T-cell (primary cell): ENCODE data around the gene INPP5D. TPM values are rescaled to one million over a fixed set of nuclear protein-coding genes. Genes with fewer than 3 reads are reported as not detected.

Experiments used
- ATAC-seq, 4 experiments: fragments of 200-7000 bp in 3 of 4; fragments of 150-1000 bp in 1 of 4; cut with Tn5 transposase; replicated peaks in 1 of 4; 1 replicate in 3 of 4; 2 replicates in 1 of 4; pipeline ENCODE4 v1.10.0; 2021; ENCODE audit warnings: moderate library complexity in 3 of 4, mild to moderate bottlenecking in 2 of 4, moderate number of reproducible peaks in 1 of 4
- CTCF ChIA-PET, 2 donors: fragments of 300-600 bp; sonication (Branson Sonifier 250); formaldehyde crosslinking; loops; one replicate each; lab custom pipeline; 2022; ENCODE audit warnings: antibody characterized with exemption in 2 of 2; lab: Charles Lee
- POLR2A ChIA-PET, 2 donors: fragments of 300-600 bp; sonication (Branson Sonifier 250); formaldehyde crosslinking; loops; one replicate each; lab custom pipeline; 2022; ENCODE audit warnings: antibody characterized with exemption in 2 of 2; lab: Charles Lee
- DNase-seq, 35 experiments: peaks; one replicate each; pipeline versions ENCODE4 v3.0.0 to v3.0.0-alpha.2; 2013 to 2023
- H3K27ac ChIP-seq: one replicate; pipeline ENCODE4 v1.5.1; 2013; ENCODE audit warnings: low read length
- H3K27me3 ChIP-seq, 2 experiments: replicated peaks in 1 of 2; 1 replicate in 1 of 2; 2 replicates in 1 of 2; pipeline versions ENCODE4 v1.6.1 to v1.7.0; 2013; ENCODE audit warnings: low read length in 1 of 2, mixed read lengths in 1 of 2; ENCODE audit not compliant: control insufficient read depth in 2 of 2, insufficient read depth in 2 of 2; ENCODE audit errors: extremely low read depth in 1 of 2
- H3K36me3 ChIP-seq, 2 donors: 1 replicate in 1 of 2; 2 replicates in 1 of 2; pipeline versions ENCODE4 v1.6.1 to v1.7.0; 2013; ENCODE audit warnings: low read length in 1 of 2; ENCODE audit not compliant: control insufficient read depth in 2 of 2, insufficient read depth in 1 of 2; ENCODE audit errors: extremely low read depth in 1 of 2
- H3K4me1 ChIP-seq, 2 experiments: 1 replicate in 1 of 2; 2 replicates in 1 of 2; pipeline versions ENCODE4 v1.6.1 to v1.7.0; 2013; ENCODE audit warnings: low read length in 2 of 2, mixed read lengths in 1 of 2; ENCODE audit not compliant: insufficient read depth in 2 of 2, control insufficient read depth in 1 of 2; ENCODE audit errors: extremely low read depth in 1 of 2
- H3K4me3 ChIP-seq, 2 donors: 1 replicate in 1 of 2; 2 replicates in 1 of 2; pipeline versions ENCODE4 v1.5.1 to v1.7.0; 2013; ENCODE audit warnings: mild to moderate bottlenecking in 2 of 2, low read length in 1 of 2, moderate library complexity in 1 of 2; ENCODE audit not compliant: control insufficient read depth in 1 of 2; ENCODE audit errors: extremely low read depth in 1 of 2
- H3K9me3 ChIP-seq: 2 replicates; pipeline ENCODE4 v1.7.0; 2013
- H3K27ac Mint-ChIP-seq, 2 donors: one replicate each; pipeline ENCODE4 v1.8.0; 2020 to 2021; ENCODE audit warnings: mild to moderate bottlenecking in 2 of 2, mixed read lengths in 2 of 2
- H3K27me3 Mint-ChIP-seq, 2 donors: one replicate each; pipeline ENCODE4 v1.8.0; 2021 to 2022; ENCODE audit warnings: mixed read lengths in 2 of 2
- H3K36me3 Mint-ChIP-seq: one replicate; pipeline ENCODE4 v1.8.0; 2021; ENCODE audit warnings: mixed read lengths
- H3K4me1 Mint-ChIP-seq, 3 donors: one replicate each; pipeline ENCODE4 v1.8.0; 2020 to 2022; ENCODE audit warnings: mixed read lengths in 3 of 3, mild to moderate bottlenecking in 1 of 3
- H3K4me3 Mint-ChIP-seq, 3 donors: one replicate each; pipeline ENCODE4 v1.8.0; 2020 to 2022; ENCODE audit warnings: mild to moderate bottlenecking in 3 of 3, mixed read lengths in 3 of 3, moderate library complexity in 3 of 3
- H3K9me3 Mint-ChIP-seq, 3 donors: one replicate each; pipeline ENCODE4 v1.8.0; 2020 to 2022; ENCODE audit warnings: mixed read lengths in 3 of 3
- WGBS: methylation state at CpG from one replicate; pipeline ENCODE4 v1.1.5; 2013; ENCODE audit warnings: missing lambda C conversion rate; ENCODE audit not compliant: insufficient coverage; 5-methylcytosine and 5-hydroxymethylcytosine counted together
- total RNA-seq, 35 experiments: library from RNA in 6 of 35; stranded (reverse) in 6 of 35; fragments of 120-200 nt in 1 of 35; gene quantifications; one replicate each; pipeline versions ENCODE4 v1.2.1 to v1.2.4 and lab custom pipeline; 2013 to 2026

INPP5D gene
- total RNA-seq, 5 donors from 2014 or later (not counting 1 experiment from before 2014, with no cell fraction given): 108 to 216 (median 135) TPM

- Histone ChIP-seq H3K27me3 (no peaks in the 10 kb centered on the region), H3K27ac (no peak overlapping the region), H3K4me3 (no peak overlapping the region), H3K9me3 (no peaks in the 10 kb centered on the region), H3K4me1 (no peaks in the 10 kb centered on the region), H3K36me3 (no peaks in the 10 kb centered on the region)
- H3K27me3 Mint-ChIP-seq: no peaks in the 10 kb centered on the region
- WGBS: 100% methylated on average over 3 of the region's 6 CpGs
- DNase-seq (no peak), ATAC-seq (no peak)
- CTCF ChIA-PET: no interaction called here
- no peak overlapping the region for H3K4me3 Mint-ChIP-seq
- H3K9me3 Mint-ChIP-seq: no peaks in the 10 kb centered on the region
- H3K4me1 Mint-ChIP-seq: no peaks in the 10 kb centered on the region
- no peak overlapping the region for H3K27ac Mint-ChIP-seq
- POLR2A ChIA-PET: no interaction called here
- H3K36me3 Mint-ChIP-seq: no peaks in the 10 kb centered on the region
Measured at GRCh38 chr2:233218836-233219235, 158.7 kb downstream of the INPP5D start.

- Histone ChIP-seq H3K9me3 (no peaks in the 10 kb centered on the region), H3K4me1 (no peaks in the 10 kb centered on the region), H3K27me3 (no peaks in the 10 kb centered on the region), H3K4me3 (no peak overlapping the region), H3K36me3 (no peaks in the 10 kb centered on the region), H3K27ac (no peak overlapping the region)
- H3K27me3 Mint-ChIP-seq: no peaks in the 10 kb centered on the region
- POLR2A ChIA-PET: interaction anchor here in 1 of 2 donors (0.7 kb wide), 1 partner anchor 29 kb away, joined by 6 read pairs; no protein-coding TSS in a partner anchor
- CTCF ChIA-PET: interaction anchor here in 1 of 2 donors (0.7 kb wide), 1 partner anchor 370 kb away, joined by 3 read pairs; no protein-coding TSS in a partner anchor
- no peak overlapping the region for H3K4me3 Mint-ChIP-seq
- no peaks in the 10 kb centered on the region for H3K4me1 Mint-ChIP-seq
- WGBS: no CpG with 5 or more reads among the region's 1 CpG
- no peak for ATAC-seq
- H3K27ac Mint-ChIP-seq: no peak overlapping the region
- H3K36me3 Mint-ChIP-seq: no peaks in the 10 kb centered on the region
- no peaks in the 10 kb centered on the region for H3K9me3 Mint-ChIP-seq
- no peak for DNase-seq
Measured at GRCh38 chr2:233219848-233220247, 159.7 kb downstream of the INPP5D start.

- ChIA-PET CTCF (no interaction called here), POLR2A (no interaction called here)
- Histone ChIP-seq H3K27me3 (no peaks in the 10 kb centered on the region), H3K36me3 (no peaks in the 10 kb centered on the region), H3K4me1 (no peaks in the 10 kb centered on the region), H3K9me3 (no peaks in the 10 kb centered on the region), H3K4me3 (no peak overlapping the region), H3K27ac (no peak overlapping the region)
- no peak overlapping the region for H3K4me3 Mint-ChIP-seq
- no peaks in the 10 kb centered on the region for H3K27me3 Mint-ChIP-seq
- no peaks in the 10 kb centered on the region for H3K36me3 Mint-ChIP-seq
- no peak overlapping the region for H3K27ac Mint-ChIP-seq
- 88% methylated on average over 2 of the region's 2 CpGs for WGBS
- ATAC-seq (no peak), DNase-seq (no peak)
- peaks cover 0 to 3% (median 2%) of the 10 kb centered on the region in 3 donors for H3K4me1 Mint-ChIP-seq
- no peaks in the 10 kb centered on the region for H3K9me3 Mint-ChIP-seq
Measured at GRCh38 chr2:233221378-233222063, 161.4 kb downstream of the INPP5D start.

- H3K9me3 Mint-ChIP-seq: no peaks in the 10 kb centered on the region
- no CpG with 5 or more reads among the region's 14 CpGs for WGBS
- Histone ChIP-seq H3K36me3 (no peaks in the 10 kb centered on the region), H3K27me3 (no peaks in the 10 kb centered on the region), H3K27ac (no peak overlapping the region), H3K4me1 (no peaks in the 10 kb centered on the region), H3K9me3 (no peaks in the 10 kb centered on the region), H3K4me3 (no peak overlapping the region)
- ChIA-PET POLR2A (interaction anchor here in 1 of 2 donors (0.7 kb wide), 1 partner anchor 807 kb away, joined by 5 read pairs; no protein-coding TSS in a partner anchor), CTCF (interaction anchor here in 1 of 2 donors (0.6 to 0.9 kb wide), 2 partner anchors 27 to 33 kb away, joined by 3 read pairs; no protein-coding TSS in a partner anchor)
- DNase-seq (no peak), ATAC-seq (no peak)
- no peak overlapping the region for H3K27ac Mint-ChIP-seq
- H3K36me3 Mint-ChIP-seq: no peaks in the 10 kb centered on the region
- no peaks in the 10 kb centered on the region for H3K27me3 Mint-ChIP-seq
- H3K4me3 Mint-ChIP-seq: no peak overlapping the region
- peaks cover 0 to 6% (median 4%) of the 10 kb centered on the region in 3 donors for H3K4me1 Mint-ChIP-seq
Measured at GRCh38 chr2:233223059-233223894, 163.1 kb downstream of the INPP5D start.

GRCh38 chr2:233225230-233226068 is 165.3 kb downstream of the INPP5D start:
- Histone ChIP-seq H3K27ac (no peak overlapping the region), H3K27me3 (no peaks in the 10 kb centered on the region), H3K4me3 (no peak overlapping the region), H3K36me3 (no peaks in the 10 kb centered on the region), H3K9me3 (no peaks in the 10 kb centered on the region), H3K4me1 (peaks cover 0 to 8% of the 10 kb centered on the region in 2 experiments)
- Mint-ChIP-seq H3K4me3 (no peak overlapping the region), H3K36me3 (no peaks in the 10 kb centered on the region), H3K4me1 (peaks cover 0 to 11% (median 6%) of the 10 kb centered on the region in 3 donors), H3K27me3 (no peaks in the 10 kb centered on the region), H3K27ac (peak overlapping the region in 1 of 2 donors; percentile 48), H3K9me3 (no peaks in the 10 kb centered on the region)
- POLR2A ChIA-PET: no interaction called here
- no peak for DNase-seq
- CTCF ChIA-PET: interaction anchor here (0.6 to 0.7 kb wide), 2 partner anchors 91 to 379 kb away, joined by 3 to 4 read pairs; no protein-coding TSS in a partner anchor
- 100% methylated on average over 2 of the region's 5 CpGs for WGBS
- ATAC-seq: no peak
